ENCODE data around the gene RNU1-2. TPM values are rescaled to one million over a fixed set of nuclear protein-coding genes. Genes with fewer than 3 reads are reported as not detected.
"Not testable (repeated sequence)": the region's sequence is repeated elsewhere in the genome, so short reads cannot be mapped to it uniquely, and the experiment has no call there.

The RNU1-2 gene
- total RNA-seq, 4 donors from 2014 or later: under 0.01 TPM; not detected in 3

- Histone ChIP-seq H3K4me3 (no peak overlapping the region), H3K36me3 (peaks cover 0 to 40% of the 10 kb centered on the region in 2 donors), H3K4me1 (no peaks in the 10 kb centered on the region), H3K9me3 (no peaks in the 10 kb centered on the region), H3K27me3 (no peaks in the 10 kb centered on the region), H3K27ac (no peak overlapping the region)
- ATAC-seq (no peak), DNase-seq (no peak)
- intact Hi-C loops (cut with DNase I; ENCODE audit: low total_unique reads) (no loop called here), in situ Hi-C loops (cut with MboI; ENCODE audit: low sequenced_read_pairs in 4 of 4) (no loop called here)
- no peak for TF ChIP-seq CTCF (IDR thresholded peaks at IDR 0.05 in 4 of 5, conservative IDR thresholded peaks at IDR 0.05 in 1 of 5)
- no peak for TF ChIP-seq POLR2A (IDR thresholded peaks at IDR 0.05)
Observed at GRCh38 chr1:16938351-16939321, 42.9 kb downstream of the RNU1-2 start.

GRCh38 chr1:16939386-16940180, 43.8 kb downstream of the RNU1-2 start:
- intact Hi-C loops (cut with DNase I; ENCODE audit: low total_unique reads); H3K4me3 ChIP-seq; H3K27me3 ChIP-seq; ATAC-seq; H3K27ac ChIP-seq; H3K9me3 ChIP-seq; DNase-seq; H3K4me1 ChIP-seq: not testable (repeated sequence)
- in situ Hi-C loops (cut with MboI; ENCODE audit: low sequenced_read_pairs in 4 of 4): loop anchor here in 1 of 4 donors (5.0 kb wide), 1 partner anchor 317 kb away; no protein-coding TSS in a partner anchor
- peaks cover 0 to 46% of the 10 kb centered on the region in 2 donors for H3K36me3 ChIP-seq

GRCh38 chr1:16944038-16944437, 48.3 kb downstream of the RNU1-2 start:
- ATAC-seq (no peak), DNase-seq (no peak)
- no peaks in the 10 kb centered on the region for H3K4me1 ChIP-seq
- peaks cover 0 to 45% of the 10 kb centered on the region in 2 donors for H3K36me3 ChIP-seq
- no peaks in the 10 kb centered on the region for H3K27me3 ChIP-seq
- TF ChIP-seq POLR2A (IDR thresholded peaks at IDR 0.05): no peak
- no peak for TF ChIP-seq CTCF (IDR thresholded peaks at IDR 0.05 in 4 of 5, conservative IDR thresholded peaks at IDR 0.05 in 1 of 5)
- peak overlapping the region in 1 of 4 donors; percentile 56 for H3K27ac ChIP-seq
- no peaks in the 10 kb centered on the region for H3K9me3 ChIP-seq
- in situ Hi-C loops (cut with MboI; ENCODE audit: low sequenced_read_pairs in 4 of 4): loop anchor here in 1 of 4 donors (5.0 kb wide), 1 partner anchor 322 kb away; no protein-coding TSS in a partner anchor
- intact Hi-C loops (cut with DNase I; ENCODE audit: low total_unique reads): no loop called here
- H3K4me3 ChIP-seq: no peak overlapping the region

GRCh38 chr1:16945512-16945911, 49.7 kb downstream of the RNU1-2 start:
- H3K4me3 ChIP-seq; H3K9me3 ChIP-seq; ATAC-seq; in situ Hi-C loops (cut with MboI; ENCODE audit: low sequenced_read_pairs in 4 of 4); DNase-seq; H3K27me3 ChIP-seq; intact Hi-C loops (cut with DNase I; ENCODE audit: low total_unique reads); H3K4me1 ChIP-seq; H3K27ac ChIP-seq: not testable (repeated sequence)
- peaks cover 0 to 42% of the 10 kb centered on the region in 2 donors for H3K36me3 ChIP-seq

Small RNA genes within 50 kb of the gene (microRNA-seq; reads per million reads assigned to microRNA genes)
- gene MIR3675 (ENCODE audit: borderline replicate concordance in 2 of 2): 0 reads per million in 2 donors

Other genes with a start within 250 kb of the RNU1-2 start
- under 1 TPM in 1 of 4 donors, not detected in 3; under 0.01 TPM for gene RNU1-3, start 229.0 kb upstream of the RNU1-2 start, total RNA-seq
- under 1 TPM in 1 of 4 donors, not detected in 3; under 0.01 TPM for gene RNU1-4, start 155.5 kb upstream of the RNU1-2 start, total RNA-seq
- 1 to 10 TPM; 3.0 to 8.0 (median 5.3) TPM for gene CROCC, start 26.0 kb downstream of the RNU1-2 start, total RNA-seq
- gene MFAP2, start 84.6 kb downstream of the RNU1-2 start, total RNA-seq: 1 to 10 TPM in 1 of 4 donors, under 1 TPM in 2, not detected in 1; 0.34 to 1.8 (median 0.36) TPM
- 10 to 100 TPM; 17.9 to 37.0 (median 26.8) TPM for gene ATP13A2, start 115.9 kb downstream of the RNU1-2 start, total RNA-seq
- 100 to 1,000 TPM; 238 to 405 (median 328) TPM for gene SDHB, start 158.1 kb downstream of the RNU1-2 start, total RNA-seq
- gene PADI2, start 223.5 kb downstream of the RNU1-2 start, total RNA-seq: 100 to 1,000 TPM; 156 to 176 (median 171) TPM

Measured in gastrocnemius medialis (tissue), 4 donors.